ENCODE measurements around the gene VPS39. TPM values are rescaled to one million over a fixed set of nuclear protein-coding genes. Genes with fewer than 3 reads are reported as not detected.

VPS39 gene
- total RNA-seq, 1 donor from 2014 or later, result 76.8 TPM

DNA sequence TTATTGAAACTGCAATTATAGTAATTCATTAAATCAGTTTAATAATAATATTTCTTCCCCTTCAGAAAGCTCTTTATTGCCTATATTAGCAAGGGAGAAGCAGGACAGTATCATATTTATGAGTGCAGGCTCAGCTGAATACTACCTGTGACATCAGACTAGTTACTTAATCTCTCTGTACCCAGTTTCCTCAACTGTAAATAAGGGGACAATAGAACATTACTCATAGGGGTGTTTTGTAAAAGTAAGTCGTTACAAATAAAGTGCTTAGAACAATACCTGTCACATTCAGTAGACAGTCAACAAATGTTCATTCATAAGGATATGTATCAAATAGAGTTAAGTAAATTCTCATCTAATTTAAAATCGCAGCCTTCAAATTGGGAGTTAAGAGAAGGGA, 12.1 kb upstream of the VPS39 start:
- Mint-ChIP-seq H3K27ac (no peak overlapping the region), H3K4me3 (no peak overlapping the region), H3K9me3 (no peaks in the 10 kb centered on the region), H3K4me1 (ENCODE audit: unreplicated experiment) (no peaks in the 10 kb centered on the region), H3K36me3 (peaks cover 38% of the 10 kb centered on the region), H3K27me3 (no peaks in the 10 kb centered on the region)
- TF ChIP-seq, protein P1, sequence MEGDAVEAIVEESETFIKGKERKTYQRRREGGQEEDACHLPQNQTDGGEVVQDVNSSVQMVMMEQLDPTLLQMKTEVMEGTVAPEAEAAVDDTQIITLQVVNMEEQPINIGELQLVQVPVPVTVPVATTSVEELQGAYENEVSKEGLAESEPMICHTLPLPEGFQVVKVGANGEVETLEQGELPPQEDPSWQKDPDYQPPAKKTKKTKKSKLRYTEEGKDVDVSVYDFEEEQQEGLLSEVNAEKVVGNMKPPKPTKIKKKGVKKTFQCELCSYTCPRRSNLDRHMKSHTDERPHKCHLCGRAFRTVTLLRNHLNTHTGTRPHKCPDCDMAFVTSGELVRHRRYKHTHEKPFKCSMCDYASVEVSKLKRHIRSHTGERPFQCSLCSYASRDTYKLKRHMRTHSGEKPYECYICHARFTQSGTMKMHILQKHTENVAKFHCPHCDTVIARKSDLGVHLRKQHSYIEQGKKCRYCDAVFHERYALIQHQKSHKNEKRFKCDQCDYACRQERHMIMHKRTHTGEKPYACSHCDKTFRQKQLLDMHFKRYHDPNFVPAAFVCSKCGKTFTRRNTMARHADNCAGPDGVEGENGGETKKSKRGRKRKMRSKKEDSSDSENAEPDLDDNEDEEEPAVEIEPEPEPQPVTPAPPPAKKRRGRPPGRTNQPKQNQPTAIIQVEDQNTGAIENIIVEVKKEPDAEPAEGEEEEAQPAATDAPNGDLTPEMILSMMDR (conservative IDR thresholded peaks at IDR 0.05), result no peak
- no peak for DNase-seq (ENCODE audit: extremely low spot score, unreplicated experiment)

DNA sequence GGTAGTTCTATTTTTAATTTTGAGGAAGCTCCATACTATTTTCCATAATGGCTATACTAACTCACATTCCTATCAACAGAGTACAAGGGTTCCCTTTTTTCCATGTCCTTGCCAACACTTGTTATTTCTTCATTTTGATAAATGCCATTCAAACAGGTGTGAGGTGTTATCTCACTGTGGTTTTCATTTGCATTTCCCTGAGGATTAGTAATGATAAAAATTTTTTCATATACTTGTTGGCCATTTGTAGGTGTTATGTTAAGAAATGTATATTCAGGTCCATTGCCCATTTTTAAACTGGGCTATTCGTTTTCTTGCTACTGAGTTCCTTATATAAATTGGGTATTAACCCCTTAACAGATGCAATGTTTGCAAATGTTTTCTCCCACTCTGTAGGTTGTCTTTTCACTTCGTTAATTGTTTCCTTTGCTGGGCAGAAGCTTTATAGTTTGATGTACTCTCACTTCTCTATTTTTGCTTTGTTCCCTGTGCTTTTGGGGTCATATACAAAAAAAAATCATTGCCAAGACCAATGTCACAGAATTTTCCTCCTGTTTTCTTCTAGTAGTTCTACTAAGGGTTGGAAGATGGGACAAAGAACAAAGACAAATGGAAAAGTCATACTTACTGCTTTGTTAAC, 11.0 kb upstream of the VPS39 start:
- no peak for DNase-seq (ENCODE audit: extremely low spot score, unreplicated experiment)
- Mint-ChIP-seq H3K9me3 (no peaks in the 10 kb centered on the region), H3K36me3 (peaks cover 41% of the 10 kb centered on the region), H3K27me3 (no peaks in the 10 kb centered on the region), H3K4me3 (no peak overlapping the region), H3K27ac (no peak overlapping the region), H3K4me1 (ENCODE audit: unreplicated experiment) (no peaks in the 10 kb centered on the region)
- TF ChIP-seq, protein P1 (conservative IDR thresholded peaks at IDR 0.05), result no peak

DNA sequence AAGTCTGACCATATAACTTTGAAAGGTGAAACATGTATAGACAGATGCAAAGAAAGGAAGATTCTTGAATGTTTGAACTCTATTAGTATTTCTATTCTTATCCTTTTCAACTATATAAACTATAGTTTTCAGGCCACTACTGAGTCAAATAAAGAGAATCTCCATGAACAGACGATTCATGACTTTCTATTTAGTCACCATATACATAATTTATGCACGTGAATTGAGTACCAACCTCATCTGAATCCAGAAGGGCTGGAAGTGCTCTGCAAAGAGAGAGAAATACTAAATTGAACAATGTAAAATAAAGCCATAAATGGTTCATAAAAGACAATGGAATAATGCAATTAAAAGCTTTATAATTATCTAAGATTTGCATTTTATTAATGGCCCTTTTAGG, 9.5 kb upstream of the VPS39 start:
- H3K36me3 Mint-ChIP-seq, result peaks cover 37% of the 10 kb centered on the region
- TF ChIP-seq, protein P1 (conservative IDR thresholded peaks at IDR 0.05), result no peak
- no peaks in the 10 kb centered on the region for H3K9me3 Mint-ChIP-seq
- DNase-seq (ENCODE audit: extremely low spot score, unreplicated experiment), result no peak
- H3K27ac Mint-ChIP-seq, result no peak overlapping the region
- H3K4me1 Mint-ChIP-seq (ENCODE audit: unreplicated experiment), result no peaks in the 10 kb centered on the region
- no peaks in the 10 kb centered on the region for H3K27me3 Mint-ChIP-seq
- no peak overlapping the region for H3K4me3 Mint-ChIP-seq

DNA sequence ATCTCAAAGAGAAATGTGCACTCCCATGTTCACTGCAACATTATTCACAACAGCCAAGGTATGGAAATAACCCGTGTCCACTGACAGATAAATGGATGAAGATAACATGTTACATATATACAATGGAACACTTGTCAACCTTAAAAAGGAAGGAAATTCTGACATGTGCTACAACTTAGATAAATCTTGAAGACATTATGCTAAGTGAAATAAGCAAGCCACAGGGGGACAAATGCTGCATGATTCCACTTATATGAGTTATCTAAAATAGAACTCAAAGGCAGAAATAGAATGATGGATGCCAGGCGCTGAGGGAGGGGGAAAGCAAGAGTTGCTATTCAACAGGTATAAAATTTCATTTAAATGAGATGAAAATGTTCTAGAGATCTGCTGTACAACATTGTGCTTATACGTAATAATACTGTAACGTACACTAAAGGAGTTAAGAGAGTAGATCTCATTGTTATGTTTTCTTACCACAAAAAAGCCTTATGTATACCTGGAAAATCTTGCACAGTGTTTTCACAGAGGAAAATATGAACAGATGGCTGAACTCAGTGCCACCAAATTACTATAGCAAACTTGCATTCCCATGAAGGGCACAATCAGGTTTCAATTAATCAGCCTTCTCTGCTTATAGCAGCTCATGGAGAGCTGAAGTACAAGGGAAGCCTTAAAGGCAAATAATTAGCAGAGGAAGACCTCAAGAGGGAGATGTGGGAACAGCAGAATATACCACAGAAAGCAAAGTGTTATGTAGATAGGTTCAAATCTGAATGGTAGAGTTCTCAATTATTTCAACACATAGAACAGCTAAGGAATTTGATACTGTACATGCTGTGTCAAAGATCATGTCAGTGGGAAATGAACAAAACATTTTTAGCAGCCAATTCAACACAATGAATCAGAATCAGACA, 8.1 kb upstream of the VPS39 start:
- TF ChIP-seq, protein P1 (conservative IDR thresholded peaks at IDR 0.05), result no peak
- no peaks in the 10 kb centered on the region for H3K27me3 Mint-ChIP-seq
- peaks cover 37% of the 10 kb centered on the region for H3K36me3 Mint-ChIP-seq
- H3K27ac Mint-ChIP-seq, result no peak overlapping the region
- H3K4me3 Mint-ChIP-seq, result no peak overlapping the region
- H3K4me1 Mint-ChIP-seq (ENCODE audit: unreplicated experiment), result no peaks in the 10 kb centered on the region
- H3K9me3 Mint-ChIP-seq, result no peaks in the 10 kb centered on the region
- DNase-seq (ENCODE audit: extremely low spot score, unreplicated experiment), result no peak

DNA sequence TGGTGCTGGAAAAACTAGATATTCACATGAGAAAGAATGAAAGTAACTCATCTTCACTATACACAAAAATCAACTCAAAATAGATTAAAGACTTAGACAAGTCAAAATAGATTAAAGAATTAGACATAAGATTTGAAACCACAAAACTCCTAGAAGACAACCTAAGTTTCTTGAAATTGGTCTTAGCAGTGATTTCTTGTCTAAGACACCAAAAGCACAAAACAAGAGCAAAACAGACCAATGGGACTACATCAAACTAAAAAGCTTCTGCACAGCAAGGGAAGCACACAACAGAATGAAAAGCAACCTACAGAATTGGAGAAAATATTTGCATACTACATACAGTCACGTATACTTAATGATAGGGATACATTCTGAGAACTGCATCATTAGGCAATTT, 6.5 kb upstream of the VPS39 start:
- no peaks in the 10 kb centered on the region for H3K4me1 Mint-ChIP-seq (ENCODE audit: unreplicated experiment)
- DNase-seq (ENCODE audit: extremely low spot score, unreplicated experiment), result no peak
- peaks cover 33% of the 10 kb centered on the region for H3K36me3 Mint-ChIP-seq
- no peak overlapping the region for H3K4me3 Mint-ChIP-seq
- no peaks in the 10 kb centered on the region for H3K9me3 Mint-ChIP-seq
- no peaks in the 10 kb centered on the region for H3K27me3 Mint-ChIP-seq
- no peak overlapping the region for H3K27ac Mint-ChIP-seq
- TF ChIP-seq, protein P1 (conservative IDR thresholded peaks at IDR 0.05), result no peak
